OCI-LY7 (cell line): ENCODE data around the gene VBP1. TPM values are rescaled to one million over a fixed set of nuclear protein-coding genes. Genes with fewer than 3 reads are reported as not detected.

Experiments
- BruUV-seq: library from RNA; stranded (reverse); fragments of 400-500 nt; replicated peaks from 2 replicates; lab custom pipeline; 2021; lab: Mats Ljungman, UMichigan
- CTCF ChIA-PET: fragments of 300-600 bp; sonication (Branson Sonifier 250); formaldehyde crosslinking; loops from one replicate; lab custom pipeline; 2022; ENCODE audit warnings: antibody characterized with exemption; ENCODE audit not compliant: unreplicated experiment; lab: Charles Lee
- POLR2A ChIA-PET: fragments of 300-600 bp; sonication (Branson Sonifier 250); formaldehyde crosslinking; loops from one replicate; lab custom pipeline; 2022; ENCODE audit warnings: antibody characterized with exemption; lab: Charles Lee
- DNase-seq: peaks from one replicate; pipeline ENCODE4 v3.0.0-alpha.2; 2015; ENCODE audit warnings: low spot score
- H2AFZ ChIP-seq: fragments of 200-600 bp; sonication (generic), shearing (Covaris generic); 2 replicates; pipeline ENCODE4 v1.6.1; 2014; ENCODE audit warnings: mild to moderate bottlenecking, antibody characterized with exemption, low read length, moderate library complexity
- H3K27ac ChIP-seq: fragments of 200-600 bp; sonication (generic); 2 replicates; pipeline ENCODE4 v1.5.1; 2014; ENCODE audit warnings: mixed run types, low read depth, mild to moderate bottlenecking, moderate library complexity, low read length, inconsistent platforms; ENCODE audit not compliant: poor library complexity, severe bottlenecking
- H3K36me3 ChIP-seq: fragments of 200-600 bp; sonication (generic); 2 replicates; pipeline ENCODE4 v1.6.1; 2014; ENCODE audit warnings: mild to moderate bottlenecking, antibody characterized with exemption, low read length, moderate library complexity, mixed read lengths; ENCODE audit not compliant: insufficient read depth
- H3K4me1 ChIP-seq: fragments of 200-600 bp; sonication (generic); 2 replicates; pipeline ENCODE4 v1.5.1; 2014; ENCODE audit warnings: mild to moderate bottlenecking, low read length; ENCODE audit not compliant: insufficient read depth, poor library complexity, severe bottlenecking
- H3K4me2 ChIP-seq: fragments of 200-600 bp; sonication (generic); 2 replicates; pipeline ENCODE4 v1.6.1; 2014; ENCODE audit warnings: mild to moderate bottlenecking, low read length
- H3K4me3 ChIP-seq: fragments of 200-600 bp; sonication (generic); 2 replicates; pipeline ENCODE4 v1.5.1; 2014; ENCODE audit warnings: mild to moderate bottlenecking, low read depth, low read length; ENCODE audit not compliant: poor library complexity, severe bottlenecking
- H3K79me2 ChIP-seq: fragments of 200-600 bp; sonication (generic); 2 replicates; pipeline ENCODE4 v1.6.1; 2016; ENCODE audit warnings: low read depth, mild to moderate bottlenecking, low read length, moderate library complexity, mixed read lengths; ENCODE audit not compliant: insufficient read depth
- H3K9me2 ChIP-seq: fragments of 200-600 bp; sonication (generic); 2 replicates; pipeline ENCODE4 v1.6.1; 2016; ENCODE audit warnings: mild to moderate bottlenecking, low read length, mixed read lengths; ENCODE audit not compliant: insufficient read depth
- H3K9me3 ChIP-seq: fragments of 200-600 bp; sonication (generic); 2 replicates; pipeline ENCODE4 v1.6.1; 2014; ENCODE audit warnings: mild to moderate bottlenecking, mixed run types, low read length, mixed read lengths
- H4K20me1 ChIP-seq: fragments of 200-600 bp; sonication (generic); 2 replicates; pipeline ENCODE4 v1.6.1; 2014; ENCODE audit warnings: mild to moderate bottlenecking, antibody characterized with exemption, low read length, moderate library complexity, mixed read lengths; ENCODE audit not compliant: insufficient read depth
- CTCF ChIP-seq: fragments of 200-600 bp; sonication (generic); conservative IDR thresholded peaks from 2 replicates; pipeline ENCODE4 v1.5.1; 2014; ENCODE audit warnings: mild to moderate bottlenecking, antibody characterized with exemption, low read length, moderate library complexity, mixed read lengths
- EZH2phosphoT487 ChIP-seq: fragments of 200-600 bp; sonication (generic); IDR thresholded peaks from 2 replicates; pipeline ENCODE4 v1.6.1; 2018; ENCODE audit warnings: low read depth, borderline replicate concordance, mild to moderate bottlenecking, mixed run types, antibody characterized with exemption, low read length, moderate library complexity, mixed read lengths
- intact Hi-C: fragments of 100-400 bp; cut with micrococcal nuclease; formaldehyde crosslinking; loops from one replicate; pipeline ENCODE4 v1.10.0; 2022; ENCODE audit not compliant: unreplicated experiment
- total RNA-seq, 2 experiments: library from RNA; depleted of rRNA in 1 of 2; stranded (reverse); fragments of >200 nt in 1 of 2; shearing (Covaris generic) in 1 of 2; gene quantifications; 2 replicates each; pipeline ENCODE4 v1.2.3, GENCODE V29; 2014 to 2022

Gene VBP1
- total RNA-seq, 2 experiments from 2014 or later: 42.9 to 63.4 TPM

- ChIA-PET POLR2A (interaction anchor here (1.2 kb wide), 1 partner anchor 40 kb away, joined by 4 read pairs; no protein-coding TSS in a partner anchor), CTCF (no interaction called here)
- Histone ChIP-seq H4K20me1 (no peaks in the 10 kb centered on the region), H3K79me2 (peaks cover 30% of the 10 kb centered on the region; the same call in 1 of the 2 replicates), H3K27ac (no peak overlapping the region), H3K36me3 (peaks cover 8% of the 10 kb centered on the region), H3K4me1 (peaks cover 12% of the 10 kb centered on the region), H2AFZ (no peak overlapping the region), H3K4me3 (no peak overlapping the region), H3K9me3 (no peaks in the 10 kb centered on the region), H3K9me2 (no peaks in the 10 kb centered on the region), H3K4me2 (no peak overlapping the region)
- no TSS peak for BruUV-seq
- DNase-seq: no peak
- TF ChIP-seq EZH2phosphoT487 (no peak), CTCF (no peak)
- intact Hi-C loops: no loop called here
Observed at GRCh38 chrX:155259752-155260151, 43.5 kb downstream of the VBP1 start.

- Histone ChIP-seq H3K79me2 (peaks cover 30% of the 10 kb centered on the region; the same call in 1 of the 2 replicates), H3K27ac (peak overlapping the region; percentile 70), H3K4me1 (peaks cover 12% of the 10 kb centered on the region), H3K36me3 (peaks cover 8% of the 10 kb centered on the region), H3K9me3 (no peaks in the 10 kb centered on the region), H3K4me3 (peak overlapping the region; percentile 80), H4K20me1 (no peaks in the 10 kb centered on the region), H2AFZ (peak overlapping the region; percentile 72; the same call in 1 of the 2 replicates), H3K4me2 (peak overlapping the region; percentile 78), H3K9me2 (no peaks in the 10 kb centered on the region)
- TSS peak; percentile 62 for BruUV-seq
- intact Hi-C loops: no loop called here
- no peak for TF ChIP-seq CTCF
- no peak for TF ChIP-seq EZH2phosphoT487
- ChIA-PET CTCF (no interaction called here), POLR2A (interaction anchor here (1.0 kb wide), 1 partner anchor 48 kb away, joined by 3 read pairs; no protein-coding TSS in a partner anchor)
- peak; percentile 35 for DNase-seq
Observed at GRCh38 chrX:155262970-155263754, 46.9 kb downstream of the VBP1 start.
